Activated naive CD4-positive, alpha-beta T cell treated with anti-CD3 and anti-CD28 coated beads, Interleukin-2, amount 10 ng/mL, durations not matched to agents 7 days and 5 days (primary cell): Measurements from ENCODE around the gene ATG5.
A peak's percentile ranks its signal among the peaks of the same experiment; 100 is the strongest.

Source experiments
- CTCF ChIA-PET: fragments of 350-600 bp; sonication (Branson Sonifier 250); formaldehyde crosslinking; loops from one replicate; lab custom pipeline; 2021; ENCODE audit warnings: antibody characterized with exemption; lab: Charles Lee
- DNase-seq: peaks from one replicate; pipeline ENCODE4 v3.0.0-alpha.2; 2020
- H3K27ac Mint-ChIP-seq: one replicate; pipeline ENCODE4 v1.8.0; 2021; ENCODE audit warnings: mild to moderate bottlenecking, moderate library complexity, mixed read lengths
- H3K27me3 Mint-ChIP-seq: one replicate; pipeline ENCODE4 v1.8.0; 2021; ENCODE audit warnings: mild to moderate bottlenecking, mixed read lengths
- H3K36me3 Mint-ChIP-seq: one replicate; pipeline ENCODE4 v1.8.0; 2021; ENCODE audit warnings: mixed read lengths
- H3K4me1 Mint-ChIP-seq: one replicate; pipeline ENCODE4 v1.8.0; 2021; ENCODE audit warnings: mixed read lengths
- H3K4me3 Mint-ChIP-seq: one replicate; pipeline ENCODE4 v1.8.0; 2021; ENCODE audit warnings: mild to moderate bottlenecking, moderate library complexity, mixed read lengths
- H3K9me3 Mint-ChIP-seq: one replicate; pipeline ENCODE4 v1.8.0; 2021; ENCODE audit warnings: mixed read lengths

ATG5 gene

GRCh38 chr6:106185615-106186014, 139.9 kb downstream of the ATG5 start:
- no peaks in the 10 kb centered on the region for H3K9me3 Mint-ChIP-seq
- no peak overlapping the region for H3K4me3 Mint-ChIP-seq
- peaks cover 69% of the 10 kb centered on the region for H3K4me1 Mint-ChIP-seq
- no peak overlapping the region for H3K27ac Mint-ChIP-seq
- H3K27me3 Mint-ChIP-seq: no peaks in the 10 kb centered on the region
- CTCF ChIA-PET: interaction anchor here (1.2 kb wide), 1 partner anchor 38 kb away, joined by 4 read pairs; no protein-coding TSS in a partner anchor
- no peak for DNase-seq
- peaks cover 40% of the 10 kb centered on the region for H3K36me3 Mint-ChIP-seq

DNA sequence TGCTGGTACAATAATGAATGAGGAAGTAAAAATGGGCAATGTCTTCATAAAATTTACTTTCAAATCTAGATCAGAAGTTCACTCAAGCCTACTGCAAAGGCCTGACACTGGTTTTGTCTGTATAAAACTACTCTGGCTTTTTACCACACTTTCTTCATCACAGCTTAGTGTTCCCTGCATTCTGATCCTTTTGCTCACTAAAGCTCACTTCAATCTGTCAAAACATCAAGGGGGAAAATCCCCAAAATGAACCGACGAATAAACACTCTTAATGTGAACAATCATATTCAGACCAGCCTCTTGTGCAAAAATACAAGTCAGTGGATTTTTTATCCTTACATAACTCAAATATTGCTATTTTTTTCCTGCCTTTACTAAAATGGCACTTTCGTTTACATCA, 140.9 kb downstream of the ATG5 start:
- Mint-ChIP-seq H3K36me3 (peaks cover 42% of the 10 kb centered on the region), H3K27ac (no peak overlapping the region), H3K27me3 (no peaks in the 10 kb centered on the region), H3K4me3 (no peak overlapping the region), H3K9me3 (no peaks in the 10 kb centered on the region), H3K4me1 (peaks cover 62% of the 10 kb centered on the region)
- DNase-seq: no peak
- CTCF ChIA-PET: no interaction called here

DNA sequence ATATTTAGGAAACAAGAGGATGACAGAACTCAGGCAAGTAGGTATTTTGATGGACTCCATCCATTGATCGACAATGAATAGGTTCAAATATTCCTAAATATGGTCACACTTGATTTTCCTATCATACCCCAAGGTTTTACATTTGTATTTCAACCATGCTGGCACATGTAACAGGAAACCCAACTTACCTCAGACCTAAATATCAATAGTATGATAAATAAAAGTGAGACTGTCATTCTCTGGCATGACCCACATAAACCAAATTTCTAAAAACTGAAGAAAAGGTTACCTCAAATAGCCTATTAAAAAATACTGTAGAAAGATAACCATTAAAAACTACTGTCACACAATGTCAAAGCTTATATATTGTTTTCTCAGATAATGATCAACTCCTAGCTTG, 142.1 kb downstream of the ATG5 start:
- H3K36me3 Mint-ChIP-seq: peaks cover 36% of the 10 kb centered on the region
- peaks cover 52% of the 10 kb centered on the region for H3K4me1 Mint-ChIP-seq
- DNase-seq: no peak
- H3K4me3 Mint-ChIP-seq: no peak overlapping the region
- no peaks in the 10 kb centered on the region for H3K9me3 Mint-ChIP-seq
- no peak overlapping the region for H3K27ac Mint-ChIP-seq
- H3K27me3 Mint-ChIP-seq: no peaks in the 10 kb centered on the region
- CTCF ChIA-PET: interaction anchor here (0.8 kb wide), 1 partner anchor 31 kb away, joined by 3 read pairs; no protein-coding TSS in a partner anchor

- no peak overlapping the region for H3K4me3 Mint-ChIP-seq
- DNase-seq: no peak
- H3K36me3 Mint-ChIP-seq: peaks cover 35% of the 10 kb centered on the region
- H3K4me1 Mint-ChIP-seq: peaks cover 47% of the 10 kb centered on the region
- no peak overlapping the region for H3K27ac Mint-ChIP-seq
- CTCF ChIA-PET: interaction anchor here (1.0 kb wide), 1 partner anchor 13 kb away, joined by 3 read pairs; no protein-coding TSS in a partner anchor
- H3K9me3 Mint-ChIP-seq: no peaks in the 10 kb centered on the region
- H3K27me3 Mint-ChIP-seq: no peaks in the 10 kb centered on the region
Measured at GRCh38 chr6:106182455-106182854, 143.1 kb downstream of the ATG5 start.

- Mint-ChIP-seq H3K9me3 (peaks cover 3% of the 10 kb centered on the region), H3K27me3 (no peaks in the 10 kb centered on the region), H3K27ac (no peak overlapping the region), H3K4me1 (peaks cover 44% of the 10 kb centered on the region), H3K36me3 (peaks cover 37% of the 10 kb centered on the region), H3K4me3 (no peak overlapping the region)
- CTCF ChIA-PET: interaction anchor here (1.0 kb wide), 1 partner anchor 13 kb away, joined by 3 read pairs; no protein-coding TSS in a partner anchor
- DNase-seq: no peak
Measured at GRCh38 chr6:106181664-106182418, 143.7 kb downstream of the ATG5 start.

GRCh38 chr6:106180208-106180607, 145.4 kb downstream of the ATG5 start:
- H3K36me3 Mint-ChIP-seq: peaks cover 31% of the 10 kb centered on the region
- peaks cover 9% of the 10 kb centered on the region for H3K9me3 Mint-ChIP-seq
- no peak overlapping the region for H3K27ac Mint-ChIP-seq
- CTCF ChIA-PET: no interaction called here
- no peak overlapping the region for H3K4me3 Mint-ChIP-seq
- H3K4me1 Mint-ChIP-seq: peaks cover 39% of the 10 kb centered on the region
- peaks cover 4% of the 10 kb centered on the region for H3K27me3 Mint-ChIP-seq
- DNase-seq: peak; percentile 24

DNA sequence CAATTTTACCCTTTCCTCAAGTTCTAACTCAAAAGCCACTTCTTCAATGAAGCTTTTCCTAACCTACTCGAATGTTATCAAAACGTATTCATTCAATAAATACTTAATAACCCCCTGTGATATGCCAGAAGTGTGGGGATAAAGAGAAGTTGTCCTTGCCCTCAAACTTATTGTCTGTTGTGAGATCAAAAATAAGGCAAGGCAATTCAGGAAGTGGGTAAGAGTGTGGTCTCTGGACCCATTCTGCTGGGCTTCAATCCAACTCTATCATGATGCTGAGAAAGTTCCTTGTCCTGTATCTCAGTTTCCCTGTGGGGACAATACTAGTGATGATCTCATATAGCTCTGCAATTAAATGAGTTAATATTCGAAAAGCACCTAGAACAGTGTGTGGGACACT, 146.7 kb downstream of the ATG5 start:
- Mint-ChIP-seq H3K4me1 (peaks cover 36% of the 10 kb centered on the region), H3K27me3 (peaks cover 4% of the 10 kb centered on the region), H3K9me3 (peaks cover 9% of the 10 kb centered on the region), H3K4me3 (no peak overlapping the region), H3K36me3 (peaks cover 29% of the 10 kb centered on the region), H3K27ac (peak overlapping the region; percentile 4)
- CTCF ChIA-PET: interaction anchor here (1.0 kb wide), 1 partner anchor 15 kb away, joined by 3 read pairs; no protein-coding TSS in a partner anchor
- no peak for DNase-seq

DNA sequence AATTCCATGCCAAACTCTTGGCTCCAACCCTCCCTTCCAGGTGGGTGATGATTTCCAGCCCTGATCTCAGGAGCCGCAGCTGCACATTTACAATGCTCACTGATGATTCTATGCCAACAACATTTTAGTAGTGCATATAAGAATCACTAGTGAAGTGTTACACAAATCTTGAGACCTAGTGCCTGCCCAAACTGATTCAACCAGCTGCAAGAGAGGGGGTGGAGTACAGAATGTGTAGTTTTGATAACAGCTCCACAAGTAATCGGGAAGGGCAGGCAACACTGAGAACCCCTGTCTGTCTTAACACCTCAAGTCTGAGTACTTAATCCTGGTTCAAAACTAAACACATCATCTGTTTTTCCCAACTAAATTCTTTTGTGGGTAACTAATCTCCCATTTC, 147.8 kb downstream of the ATG5 start:
- Mint-ChIP-seq H3K9me3 (peaks cover 9% of the 10 kb centered on the region), H3K27me3 (peaks cover 4% of the 10 kb centered on the region), H3K4me3 (no peak overlapping the region), H3K27ac (no peak overlapping the region), H3K36me3 (peaks cover 27% of the 10 kb centered on the region), H3K4me1 (peaks cover 37% of the 10 kb centered on the region)
- CTCF ChIA-PET: interaction anchor here (1.0 kb wide), 1 partner anchor 14 kb away, joined by 3 read pairs; no protein-coding TSS in a partner anchor
- no peak for DNase-seq

DNA sequence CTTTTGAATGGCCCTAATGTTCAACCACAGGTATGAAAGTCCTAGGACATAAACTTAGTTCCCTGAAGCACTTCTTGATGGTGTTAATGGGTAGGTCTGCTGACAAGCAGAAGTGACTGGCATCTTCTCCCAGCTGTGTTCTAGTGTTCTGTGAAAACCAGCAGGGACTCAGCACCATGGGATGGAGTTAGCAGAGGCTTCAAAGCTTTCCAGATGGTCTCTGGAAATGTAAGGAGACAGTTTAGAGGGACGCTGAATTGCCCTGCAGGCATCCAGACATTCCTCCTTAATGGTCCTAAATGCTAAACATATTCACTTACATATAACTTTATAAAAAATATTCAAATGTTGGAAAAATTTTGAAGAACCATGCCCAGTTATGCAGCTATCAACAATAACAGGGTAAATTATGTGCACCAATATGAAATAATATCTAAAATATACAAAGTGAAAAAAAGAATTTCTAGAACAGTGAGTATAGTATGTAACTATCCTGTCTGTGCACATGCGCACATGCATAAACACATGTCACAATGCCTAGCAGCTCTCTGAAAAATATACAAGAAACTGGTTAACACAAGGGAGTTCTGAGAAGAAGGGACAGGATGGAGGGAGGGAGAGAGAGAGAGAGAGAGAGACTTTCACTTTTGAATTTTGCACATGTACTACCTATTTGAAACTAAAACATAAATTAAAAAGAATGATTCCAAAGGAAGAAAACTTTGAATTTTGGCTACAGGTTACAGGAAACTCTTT, 152.3 kb downstream of the ATG5 start:
- CTCF ChIA-PET: interaction anchor here (1.0 to 2.1 kb wide), 2 partner anchors 10 to 50 kb away, joined by 3 to 5 read pairs; no protein-coding TSS in a partner anchor
- peaks cover 4% of the 10 kb centered on the region for H3K27me3 Mint-ChIP-seq
- peaks cover 15% of the 10 kb centered on the region for H3K9me3 Mint-ChIP-seq
- peak overlapping the region; percentile 33 for H3K4me3 Mint-ChIP-seq
- peaks cover 18% of the 10 kb centered on the region for H3K36me3 Mint-ChIP-seq
- DNase-seq: peak; percentile 31
- H3K4me1 Mint-ChIP-seq: peaks cover 43% of the 10 kb centered on the region
- H3K27ac Mint-ChIP-seq: peak overlapping the region; percentile 79

GRCh38 chr6:106170030-106170791, 155.3 kb downstream of the ATG5 start:
- no peak for DNase-seq
- CTCF ChIA-PET: no interaction called here

DNA sequence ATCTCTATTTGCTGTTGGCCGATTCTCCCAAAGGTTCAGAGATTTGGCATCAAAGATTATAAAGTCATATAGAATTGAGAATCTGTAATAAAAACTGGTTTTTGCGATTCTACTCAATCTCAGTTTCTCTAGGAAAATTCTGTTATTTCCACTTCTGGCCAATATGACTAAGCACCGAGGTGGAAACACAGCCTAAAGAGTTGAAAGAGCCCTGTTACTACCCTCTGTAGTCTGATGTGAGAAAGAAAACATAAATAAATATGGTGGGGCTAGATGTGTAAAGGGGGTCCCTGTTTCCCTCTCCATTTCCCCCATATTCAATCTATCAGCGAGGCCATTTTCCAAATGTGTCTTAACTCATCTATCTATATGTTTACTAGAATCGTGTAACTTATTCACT, 156.0 kb downstream of the ATG5 start:
- CTCF ChIA-PET: interaction anchor here (0.7 kb wide), 1 partner anchor 13 kb away, joined by 3 read pairs; no protein-coding TSS in a partner anchor
- Mint-ChIP-seq H3K4me1 (peaks cover 48% of the 10 kb centered on the region), H3K9me3 (peaks cover 7% of the 10 kb centered on the region), H3K27me3 (no peaks in the 10 kb centered on the region), H3K27ac (no peak overlapping the region), H3K36me3 (peaks cover 7% of the 10 kb centered on the region), H3K4me3 (no peak overlapping the region)
- no peak for DNase-seq

More at GRCh38 chr6:106170030-106170791, 155.3 kb downstream of the ATG5 start:
- Mint-ChIP-seq H3K4me3 (no peak overlapping the region), H3K36me3 (peaks cover 6% of the 10 kb centered on the region), H3K9me3 (peaks cover 7% of the 10 kb centered on the region), H3K27me3 (no peaks in the 10 kb centered on the region), H3K4me1 (peaks cover 44% of the 10 kb centered on the region), H3K27ac (no peak overlapping the region)

DNA sequence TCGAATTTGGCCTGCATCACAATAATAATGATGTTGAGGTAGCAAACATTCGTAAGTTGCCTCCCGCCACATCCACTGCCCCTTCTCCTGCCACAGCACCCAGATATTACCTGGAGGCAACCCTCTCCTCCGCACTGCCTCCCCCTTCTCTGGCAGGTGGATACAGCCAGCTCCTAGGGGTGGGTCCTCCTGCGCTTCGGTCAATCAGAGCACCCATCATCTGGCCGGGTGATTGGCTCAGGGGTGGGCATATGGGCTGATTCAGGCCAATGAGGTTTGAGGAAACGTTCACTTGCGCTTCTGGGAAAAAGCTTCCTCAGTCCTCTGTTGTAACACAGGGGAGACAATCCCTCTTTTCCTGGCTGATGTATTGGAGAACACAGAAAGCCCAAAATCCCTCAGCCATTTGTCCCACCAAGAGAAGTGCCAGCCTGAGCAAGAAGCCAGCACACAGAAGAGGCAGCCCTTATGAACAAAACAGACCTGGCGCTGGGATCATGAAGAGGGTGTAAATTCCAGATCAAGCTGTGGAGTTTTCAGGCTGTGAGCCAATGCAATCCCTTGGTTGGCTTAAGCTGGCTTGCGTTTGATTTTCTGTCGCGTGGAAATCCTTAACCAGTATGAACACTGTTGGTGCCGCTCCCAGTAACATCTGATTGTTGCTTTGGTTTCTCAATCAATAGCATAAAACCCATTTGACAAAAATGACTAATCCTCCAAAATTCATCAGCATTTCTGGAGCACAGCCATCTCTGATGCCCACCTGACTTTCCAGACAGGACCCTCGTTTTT, 157.3 kb downstream of the ATG5 start:
- CTCF ChIA-PET: interaction anchor here (1.3 kb wide), 1 partner anchor 20 kb away, joined by 3 read pairs; no protein-coding TSS in a partner anchor
- H3K4me1 Mint-ChIP-seq: peaks cover 50% of the 10 kb centered on the region

More for the DNA sequence above, 157.3 kb downstream of the ATG5 start:
- Mint-ChIP-seq H3K9me3 (peaks cover 7% of the 10 kb centered on the region), H3K36me3 (peaks cover 5% of the 10 kb centered on the region), H3K27ac (peak overlapping the region; percentile 6), H3K27me3 (no peaks in the 10 kb centered on the region), H3K4me3 (no peak overlapping the region)
- DNase-seq: no peak
